SH-SY5Y (cell line): ENCODE data around the gene SMARCB1.

Experiments used
- GATA2 ChIP-seq: IDR thresholded peaks from 2 replicates; pipeline ENCODE4 v1.6.1; 2011; ENCODE audit warnings: mild to moderate bottlenecking, low read depth, low read length
- GATA3 ChIP-seq: IDR thresholded peaks from 2 replicates; pipeline ENCODE4 v1.6.1; 2011; ENCODE audit warnings: low read depth, mild to moderate bottlenecking, low read length, moderate library complexity

GRCh38 chr22:23787600-23787896, 782 bp downstream of the SMARCB1 start:
- TF ChIP-seq GATA2 (no peak), GATA3 (no peak)
